Pancreas (tissue), 10 donors: ENCODE measurements around the gene CXorf38. TPM values are rescaled to one million over a fixed set of nuclear protein-coding genes. Genes with fewer than 3 reads are reported as not detected.
A peak's percentile ranks its signal among the peaks of the same experiment; 100 is the strongest.

Experiments
- ATAC-seq, 4 donors: fragments of 200-7000 bp; cut with Tn5 transposase; one replicate each; pipeline versions ENCODE4 v1.8.0 to v1.9.1; 2020; ENCODE audit warnings: mild to moderate bottlenecking in 4 of 4, moderate library complexity in 4 of 4
- DNase-seq, 6 donors: peaks; one replicate each; pipeline ENCODE4 v3.0.0-alpha.2; 2020
- FAIRE-seq: peaks from 2 replicates; lab custom pipeline; 2012; peaks lifted over from hg19 to GRCh38; lab: Jason Lieb, UNC
- H3K27ac ChIP-seq, 4 donors: fragments of 200-600 bp; sonication (generic); 1 replicate in 3 of 4; 2 replicates in 1 of 4; pipeline versions ENCODE4 v1.5.0 to v1.8.0; 2020
- H3K27me3 ChIP-seq, 4 donors: fragments of 200-600 bp; one replicate each; pipeline ENCODE4 v1.8.0; 2021
- H3K36me3 ChIP-seq, 3 donors: fragments of 200-600 bp; sonication (generic) in 1 of 3; one replicate each; pipeline versions ENCODE4 v1.5.0 to v1.8.0; 2020 to 2021
- H3K4me1 ChIP-seq, 3 donors: fragments of 200-600 bp; one replicate each; pipeline ENCODE4 v1.8.0; 2021
- H3K4me3 ChIP-seq, 4 donors: fragments of 200-600 bp; sonication (generic) in 2 of 4; one replicate each; pipeline versions ENCODE4 v1.5.0 to v1.8.0; 2020 to 2021
- H3K9me3 ChIP-seq, 4 donors: fragments of 200-600 bp; one replicate each; pipeline ENCODE4 v1.8.0; 2021
- WGBS, 2 donors: extraction: QIAGEN DNeasy Blood & Tissue Kit; methylation state at CpG; one replicate each; pipeline ENCODE4 v1.1.7; 2013; 5-methylcytosine and 5-hydroxymethylcytosine counted together
- intact Hi-C, 3 donors: fragments of 100-400 bp; cut with DNase I; formaldehyde crosslinking; loops; one replicate each; pipeline versions ENCODE4 v1.11.1 to v1.14.2; 2022
- polyA plus RNA-seq, 2 donors: library from polyadenylated mRNA; stranded (reverse); fragments of 200-250 nt; gene quantifications; one replicate each; pipeline ENCODE4 v1.2.3, GENCODE V29; 2013
- total RNA-seq, 6 donors: library from RNA; stranded (reverse); fragmentation: NEBNext Ultra II Directional in 4 of 6; extraction: Animal tissue kit (Norgen Biotek cat#: 25700) in 4 of 6; gene quantifications; one replicate each; pipeline versions ENCODE4 v1.2.1 to v1.2.4, GENCODE V29; 2021 to 2023
- TF ChIP-seq, protein P1 (sequence below), 4 donors: fragments of 200-600 bp; sonication (generic) in 3 of 4; IDR thresholded peaks; one replicate each; pipeline versions ENCODE4 v1.5.0 to v1.8.0; 2021; ENCODE audit warnings: antibody characterized with exemption in 4 of 4
- donor health status: healthy with polysubstance abuse.
- donor health status: DM: no; HTN: no; CAD: no; lungs with moderate emphysema.
- donor health status: DM: no; HTN: no; CAD: no.
- donor health status: control.
- donor health status: control.
- donor health status: Bipolar disorder and iron deficiency.
- donor health status: DM: yes; HTN: yes; CAD: no.
- donor health status: DM: no; HTN: no; CAD: no.
- donor health status: DM: no; HTN: no; CAD: no.
- donor health status: DM: yes; HTN: yes; CAD: no.

CXorf38 gene, protein sequence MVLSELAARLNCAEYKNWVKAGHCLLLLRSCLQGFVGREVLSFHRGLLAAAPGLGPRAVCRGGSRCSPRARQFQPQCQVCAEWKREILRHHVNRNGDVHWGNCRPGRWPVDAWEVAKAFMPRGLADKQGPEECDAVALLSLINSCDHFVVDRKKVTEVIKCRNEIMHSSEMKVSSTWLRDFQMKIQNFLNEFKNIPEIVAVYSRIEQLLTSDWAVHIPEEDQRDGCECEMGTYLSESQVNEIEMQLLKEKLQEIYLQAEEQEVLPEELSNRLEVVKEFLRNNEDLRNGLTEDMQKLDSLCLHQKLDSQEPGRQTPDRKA
- 1 to 10 TPM; 3.7 to 7.5 (median 5.3) TPM for total RNA-seq
- polyA plus RNA-seq = 1 to 10 TPM; 3.6 to 4.7 TPM

DNA sequence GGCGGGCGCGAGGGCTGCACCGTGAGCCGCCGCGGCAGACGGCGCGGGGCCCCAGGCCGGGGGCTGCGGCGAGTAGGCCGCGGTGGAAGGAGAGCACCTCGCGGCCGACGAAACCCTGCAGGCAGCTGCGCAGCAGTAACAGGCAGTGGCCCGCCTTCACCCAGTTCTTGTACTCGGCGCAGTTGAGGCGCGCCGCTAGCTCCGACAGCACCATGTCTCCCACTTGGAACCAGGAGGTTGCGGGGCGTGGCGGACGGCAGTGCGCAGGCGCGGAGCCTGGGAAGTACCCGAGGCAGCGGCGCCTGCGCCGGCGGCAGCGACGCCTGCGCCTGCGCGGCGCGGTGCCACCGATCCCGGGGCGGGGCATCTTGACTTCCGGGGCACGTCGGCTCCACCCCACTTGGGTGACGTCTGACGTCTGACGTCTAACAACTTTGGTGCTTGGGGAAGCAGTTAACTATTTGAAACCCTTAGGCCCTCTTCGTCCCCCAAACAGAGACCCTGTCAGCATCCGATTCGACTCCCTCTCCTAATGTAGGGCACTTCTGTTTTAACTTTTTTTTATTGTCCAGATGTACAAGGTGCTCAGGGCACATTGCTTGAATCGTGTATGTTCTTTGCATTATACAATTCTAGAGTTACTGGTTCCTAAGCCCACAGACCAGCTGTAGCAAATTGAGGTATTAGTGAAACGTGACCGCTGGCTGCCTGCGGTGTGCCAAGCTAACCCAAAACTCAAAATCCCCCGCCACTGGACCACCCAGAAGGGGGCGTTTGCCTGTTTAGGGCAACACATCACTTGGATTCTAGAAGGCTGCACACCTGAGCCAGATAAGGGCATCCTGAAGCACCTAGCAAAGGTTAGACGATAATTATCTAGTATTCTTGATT, at the start of gene CXorf38:
Gene CXorf38, minus strand, starts transcription at position 255 of the 891 bp plus-strand sequence. Its CDS starts 41 bp downstream, at position 214.
- Histone ChIP-seq H3K4me3 (peak within 1 kb of the TSS; percentile 58 to 93 (median 78)), H3K36me3 (no peaks in the 10 kb centered on the region), H3K4me1 (peaks cover 0 to 11% (median 4%) of the 10 kb centered on the region in 3 donors), H3K9me3 (no peaks in the 10 kb centered on the region), H3K27ac (peak within 1 kb of the TSS; percentile 26 to 72 (median 46)), H3K27me3 (no peaks in the 10 kb centered on the region)
- FAIRE-seq (no peak), DNase-seq (peak; percentile 84 to 99 (median 97)), ATAC-seq (peak; percentile 81 to 96 (median 88))
- TF ChIP-seq, protein P1, sequence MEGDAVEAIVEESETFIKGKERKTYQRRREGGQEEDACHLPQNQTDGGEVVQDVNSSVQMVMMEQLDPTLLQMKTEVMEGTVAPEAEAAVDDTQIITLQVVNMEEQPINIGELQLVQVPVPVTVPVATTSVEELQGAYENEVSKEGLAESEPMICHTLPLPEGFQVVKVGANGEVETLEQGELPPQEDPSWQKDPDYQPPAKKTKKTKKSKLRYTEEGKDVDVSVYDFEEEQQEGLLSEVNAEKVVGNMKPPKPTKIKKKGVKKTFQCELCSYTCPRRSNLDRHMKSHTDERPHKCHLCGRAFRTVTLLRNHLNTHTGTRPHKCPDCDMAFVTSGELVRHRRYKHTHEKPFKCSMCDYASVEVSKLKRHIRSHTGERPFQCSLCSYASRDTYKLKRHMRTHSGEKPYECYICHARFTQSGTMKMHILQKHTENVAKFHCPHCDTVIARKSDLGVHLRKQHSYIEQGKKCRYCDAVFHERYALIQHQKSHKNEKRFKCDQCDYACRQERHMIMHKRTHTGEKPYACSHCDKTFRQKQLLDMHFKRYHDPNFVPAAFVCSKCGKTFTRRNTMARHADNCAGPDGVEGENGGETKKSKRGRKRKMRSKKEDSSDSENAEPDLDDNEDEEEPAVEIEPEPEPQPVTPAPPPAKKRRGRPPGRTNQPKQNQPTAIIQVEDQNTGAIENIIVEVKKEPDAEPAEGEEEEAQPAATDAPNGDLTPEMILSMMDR (IDR thresholded peaks at IDR 0.05) = no peak
- intact Hi-C loops = no loop called here
- 1 to 6% methylated on average over 48 to 66 of the region's 66 CpGs for WGBS, 2 donors

DNA sequence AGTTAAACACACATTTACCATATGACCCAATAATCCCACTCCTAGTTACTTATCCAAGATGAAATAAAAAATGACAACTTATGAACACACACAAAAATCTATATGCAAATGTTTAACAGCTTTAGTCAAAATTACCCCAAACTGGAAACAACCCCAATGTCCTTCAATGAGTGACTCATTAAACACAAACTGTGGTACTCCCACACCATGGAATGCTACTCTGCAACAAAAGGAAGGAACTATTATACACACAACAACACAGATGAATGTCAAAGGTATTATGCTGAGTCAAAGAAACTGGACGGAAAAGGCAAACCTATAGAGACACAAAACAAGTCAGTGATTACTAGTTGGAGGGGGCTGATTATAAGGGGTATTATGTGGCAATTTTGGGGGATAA, 47.4 kb upstream of the CXorf38 start:
- no peaks in the 10 kb centered on the region for H3K9me3 ChIP-seq
- peak; percentile 37 for FAIRE-seq
- H3K4me1 ChIP-seq = no peaks in the 10 kb centered on the region
- no peak overlapping the region for H3K4me3 ChIP-seq
- H3K27ac ChIP-seq = no peak overlapping the region
- peaks cover 0 to 9% (median 0%) of the 10 kb centered on the region in 4 donors for H3K27me3 ChIP-seq
- TF ChIP-seq, protein P1 (IDR thresholded peaks at IDR 0.05) = no peak
- no peak for ATAC-seq
- H3K36me3 ChIP-seq = no peaks in the 10 kb centered on the region
- DNase-seq = no peak
- WGBS, 2 donors = 66 to 95% methylated on average over 1 of the region's 1 CpG
- intact Hi-C loops = no loop called here

DNA sequence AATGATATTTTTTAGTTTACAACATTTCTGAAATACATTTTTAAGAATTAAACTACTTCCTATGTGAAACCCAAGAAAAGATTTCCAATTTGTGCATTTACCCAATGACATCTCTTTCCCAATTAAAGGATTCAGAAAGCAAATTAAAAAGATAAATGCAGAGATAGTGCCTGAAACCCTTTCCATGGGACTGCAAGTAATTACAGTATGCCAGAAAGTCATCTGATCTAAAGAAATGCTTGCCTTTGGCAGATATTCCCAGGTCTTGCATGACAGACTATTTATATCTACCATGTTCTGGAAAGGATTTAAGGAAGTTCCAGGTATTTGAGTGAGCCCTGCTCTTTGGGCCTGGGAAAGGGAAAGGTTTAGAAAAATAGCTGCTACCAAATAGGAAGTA, 41.6 kb upstream of the CXorf38 start:
- FAIRE-seq (no peak), ATAC-seq (no peak), DNase-seq (no peak)
- Histone ChIP-seq H3K9me3 (no peaks in the 10 kb centered on the region), H3K27me3 (no peaks in the 10 kb centered on the region), H3K27ac (no peak overlapping the region), H3K36me3 (no peaks in the 10 kb centered on the region), H3K4me3 (no peak overlapping the region), H3K4me1 (no peaks in the 10 kb centered on the region)
- intact Hi-C loops = no loop called here
- TF ChIP-seq, protein P1 (IDR thresholded peaks at IDR 0.05) = no peak

DNA sequence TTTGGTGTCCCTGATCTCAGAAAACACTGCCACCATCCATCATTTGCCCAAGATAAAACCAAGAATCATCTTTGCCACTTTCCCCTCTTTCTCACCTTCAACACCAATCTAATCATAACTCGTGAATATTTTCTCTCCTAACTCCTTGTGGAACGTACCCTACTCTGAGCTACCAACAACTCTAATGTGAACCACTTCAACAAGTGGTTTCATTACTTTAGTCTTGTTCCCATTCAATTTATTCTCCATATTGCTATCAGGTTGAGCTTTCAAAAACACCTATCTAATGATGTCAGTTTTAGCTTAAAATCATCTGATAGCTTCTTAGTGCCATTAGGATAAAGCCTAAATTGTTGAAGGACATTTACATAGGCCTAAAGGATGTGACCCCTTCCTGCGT, 39.8 kb upstream of the CXorf38 start:
- Histone ChIP-seq H3K36me3 (no peaks in the 10 kb centered on the region), H3K27me3 (no peaks in the 10 kb centered on the region), H3K27ac (no peak overlapping the region), H3K4me3 (no peak overlapping the region), H3K4me1 (no peaks in the 10 kb centered on the region), H3K9me3 (no peaks in the 10 kb centered on the region)
- intact Hi-C loops = no loop called here
- TF ChIP-seq, protein P1 (IDR thresholded peaks at IDR 0.05) = no peak
- DNase-seq = no peak
- no peak for FAIRE-seq
- WGBS, 2 donors = 96 to 97% methylated on average over 3 of the region's 3 CpGs
- ATAC-seq = no peak
